Stimulated activated CD4-positive, alpha-beta T cell treated with anti-CD3 and anti-CD28 coated beads, Interleukin-1b, Interleukin-23, amount 100 ng/mL, for 24 hours (primary cell): Measurements from ENCODE around the gene CDCA5.
A peak's percentile ranks its signal among the peaks of the same experiment; 100 is the strongest.

Experiments
- DNase-seq, 4 experiments: peaks; one replicate each; pipeline ENCODE4 v3.0.0-alpha.2; 2020; ENCODE audit warnings: low read depth in 4 of 4, low spot score in 1 of 4

The CDCA5 gene

DNA sequence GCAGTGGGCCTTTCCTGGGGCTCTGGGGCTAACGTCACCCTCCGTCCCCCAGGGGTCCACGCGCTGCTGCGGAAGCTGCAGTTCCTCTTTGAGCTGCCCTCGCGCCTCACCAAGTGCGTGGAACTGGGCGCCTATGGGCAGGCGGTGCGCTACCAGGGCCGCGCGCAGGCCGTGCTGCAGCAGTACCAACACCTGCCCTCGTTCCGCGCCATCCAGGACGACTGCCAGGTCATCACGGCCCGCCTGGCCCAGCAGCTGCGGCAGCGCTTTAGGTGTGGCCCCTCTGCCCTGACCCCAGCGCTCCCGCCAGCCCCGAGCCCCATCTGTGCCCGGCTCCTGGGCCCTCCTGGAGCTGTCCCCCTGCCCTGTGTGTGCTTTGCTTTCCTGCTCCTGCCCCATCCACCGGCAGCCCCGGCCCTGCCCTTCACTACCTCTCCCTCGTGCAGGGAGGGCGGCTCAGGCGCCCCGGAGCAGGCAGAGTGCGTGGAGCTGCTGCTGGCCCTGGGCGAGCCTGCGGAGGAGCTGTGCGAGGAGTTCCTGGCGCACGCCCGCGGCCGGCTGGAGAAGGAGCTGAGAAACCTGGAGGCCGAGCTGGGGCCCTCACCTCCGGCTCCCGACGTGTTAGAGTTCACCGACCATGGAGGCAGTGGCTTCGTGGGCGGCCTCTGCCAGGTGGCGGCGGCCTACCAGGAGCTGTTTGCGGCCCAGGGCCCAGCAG lies 24.1 kb upstream of the CDCA5 start:
- no peak for DNase-seq

DNA sequence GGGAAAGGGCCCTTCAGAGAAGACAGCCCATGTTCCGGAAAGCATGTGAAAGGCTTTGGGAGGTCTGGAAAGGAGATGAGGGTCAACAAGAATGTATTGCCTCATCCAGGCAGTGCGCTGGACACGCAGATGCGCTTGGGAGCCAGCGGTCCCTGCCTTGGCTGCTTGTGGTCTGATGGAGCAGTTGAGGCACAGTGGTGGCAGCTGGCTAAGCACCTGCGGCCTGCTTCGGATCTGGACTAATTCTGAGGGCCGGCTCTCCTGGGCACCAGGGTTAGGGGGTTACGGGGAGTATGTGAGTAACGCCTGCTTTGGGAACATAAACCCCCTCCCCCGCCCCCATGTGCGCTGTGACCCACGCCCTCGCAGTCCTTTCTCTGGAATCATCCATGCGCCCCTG lies 23.2 kb upstream of the CDCA5 start:
- DNase-seq: no peak

DNA sequence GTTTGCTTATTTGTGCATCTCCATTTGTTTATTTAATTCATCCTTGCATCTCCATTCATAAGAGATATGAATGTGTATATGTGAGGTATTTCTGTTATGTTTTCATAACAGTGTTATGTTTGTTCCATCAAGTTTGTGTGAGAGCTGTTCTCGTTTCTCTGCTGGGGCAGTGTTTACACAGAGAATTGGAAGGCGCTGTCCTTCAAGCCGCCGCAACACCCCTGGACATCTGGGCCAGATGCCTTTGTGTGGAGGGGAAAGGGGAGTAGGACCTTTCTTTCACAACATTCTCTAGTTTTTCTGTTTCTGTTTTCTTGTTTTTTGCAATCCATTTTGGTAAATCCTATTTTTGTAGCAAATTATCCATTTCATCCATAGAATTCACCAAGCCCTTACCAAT lies 20.8 kb upstream of the CDCA5 start:
- DNase-seq: no peak

DNA sequence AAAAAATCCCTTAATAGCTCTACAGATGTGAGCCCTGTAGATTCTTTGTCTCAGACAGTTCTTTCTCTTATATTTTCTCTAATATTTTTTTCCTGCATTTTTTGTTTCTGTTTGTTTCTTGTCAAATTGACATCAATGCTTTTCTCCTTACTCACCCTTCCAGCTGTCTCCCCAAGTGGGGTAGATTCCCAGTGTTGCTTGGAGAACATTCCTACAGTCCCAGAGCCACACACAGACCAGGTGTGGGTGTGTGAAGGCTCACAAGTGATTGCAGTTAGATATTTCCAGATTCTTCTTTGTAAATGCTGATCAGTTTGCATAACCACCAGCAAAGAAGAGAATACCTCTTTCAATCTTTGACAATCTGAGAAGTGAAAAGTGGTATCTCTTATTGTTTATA lies 19.6 kb upstream of the CDCA5 start:
- no peak for DNase-seq

DNA sequence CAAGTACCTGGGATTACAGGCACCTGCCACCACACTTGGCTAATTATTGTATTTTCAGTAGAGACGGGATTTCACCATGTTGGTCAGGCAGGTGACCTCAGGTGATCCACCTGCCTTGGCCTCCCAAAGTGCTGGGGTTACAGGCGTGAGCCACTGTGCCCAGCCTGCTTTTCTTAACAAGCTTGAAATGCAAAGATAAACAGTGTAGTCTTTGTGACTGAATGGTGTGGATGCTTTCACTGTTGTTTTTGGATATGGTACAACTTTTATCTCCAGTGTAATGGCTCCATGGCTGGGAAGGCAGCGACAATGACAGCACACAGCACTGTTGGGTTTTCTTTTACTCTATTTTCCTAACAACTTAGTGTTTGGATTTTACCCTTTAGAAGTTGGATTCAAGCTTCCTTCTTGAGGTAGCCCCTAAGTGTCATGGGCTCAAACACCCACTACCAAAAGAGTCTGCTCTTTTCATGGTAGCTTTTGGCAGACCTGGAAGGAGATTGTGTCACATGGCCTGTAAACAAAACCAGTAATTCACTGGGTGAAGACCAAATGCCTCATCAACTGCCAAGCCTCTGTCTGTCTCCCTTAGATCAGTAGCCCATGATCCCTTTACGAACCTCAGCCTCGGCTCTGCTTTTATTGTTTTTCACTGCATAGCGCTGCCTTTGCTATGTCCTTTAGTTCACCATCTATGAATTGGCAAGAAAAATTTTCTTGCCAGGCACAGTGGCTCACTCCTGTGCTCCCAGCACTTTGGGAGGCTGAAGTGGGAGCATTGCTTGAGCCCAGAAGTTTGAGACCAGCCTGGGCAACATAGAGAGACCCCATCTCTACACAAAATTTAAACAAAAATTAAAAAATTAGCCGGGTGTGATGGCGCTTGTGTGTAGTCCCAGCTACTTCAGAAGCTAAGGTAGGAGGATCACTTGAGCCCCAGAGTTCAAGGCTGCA lies 18.6 kb upstream of the CDCA5 start:
- no peak for DNase-seq

DNA sequence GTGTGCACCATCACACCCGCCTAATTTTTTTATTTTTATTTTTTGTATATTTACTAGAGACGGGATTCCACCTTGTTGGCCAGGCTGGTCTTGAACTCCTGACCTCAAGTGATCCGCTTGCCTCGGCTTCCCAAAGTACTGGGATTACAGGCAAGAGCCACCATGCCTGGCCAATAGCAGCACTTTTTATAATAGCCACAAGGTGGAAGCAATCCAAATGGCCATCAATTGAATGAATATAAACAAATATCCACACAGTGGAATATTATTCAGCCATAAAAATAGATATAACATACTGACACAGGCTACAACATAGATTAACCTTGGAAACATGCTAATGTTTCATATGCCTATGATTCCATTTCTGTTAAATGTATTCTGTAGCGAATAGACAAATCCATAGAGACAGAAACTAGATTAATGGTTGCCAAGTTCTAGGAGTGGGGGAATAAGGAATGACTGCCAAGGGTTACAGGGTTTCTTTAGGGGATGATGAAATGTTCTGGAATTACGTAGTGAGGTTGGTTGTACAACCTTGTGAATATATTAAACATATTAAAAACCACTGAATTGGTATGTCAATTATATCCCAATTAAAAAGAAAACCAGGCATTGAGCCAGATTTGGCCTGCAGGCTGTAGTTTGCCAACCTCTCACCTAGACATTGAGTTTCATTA lies 17.0 kb upstream of the CDCA5 start:
- DNase-seq: no peak

DNA sequence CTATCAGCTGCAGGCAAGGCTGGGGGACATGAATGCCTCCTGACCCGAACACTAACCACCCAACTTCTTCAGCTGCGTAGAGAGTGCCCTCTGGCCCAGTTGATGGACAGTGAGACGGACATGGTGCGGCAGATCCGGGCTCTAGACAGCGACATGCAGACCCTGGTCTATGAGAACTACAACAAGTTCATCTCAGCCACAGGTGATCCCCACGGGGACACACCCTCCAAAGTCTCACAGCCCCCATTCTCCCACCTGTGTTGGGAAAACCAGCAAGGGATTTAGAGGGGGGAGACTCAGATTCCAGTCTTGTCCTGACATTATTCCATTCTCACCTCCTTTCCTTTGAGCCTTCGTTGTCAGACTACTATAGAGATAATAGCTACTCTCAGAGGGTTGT lies 13.1 kb upstream of the CDCA5 start:
- no peak for DNase-seq

DNA sequence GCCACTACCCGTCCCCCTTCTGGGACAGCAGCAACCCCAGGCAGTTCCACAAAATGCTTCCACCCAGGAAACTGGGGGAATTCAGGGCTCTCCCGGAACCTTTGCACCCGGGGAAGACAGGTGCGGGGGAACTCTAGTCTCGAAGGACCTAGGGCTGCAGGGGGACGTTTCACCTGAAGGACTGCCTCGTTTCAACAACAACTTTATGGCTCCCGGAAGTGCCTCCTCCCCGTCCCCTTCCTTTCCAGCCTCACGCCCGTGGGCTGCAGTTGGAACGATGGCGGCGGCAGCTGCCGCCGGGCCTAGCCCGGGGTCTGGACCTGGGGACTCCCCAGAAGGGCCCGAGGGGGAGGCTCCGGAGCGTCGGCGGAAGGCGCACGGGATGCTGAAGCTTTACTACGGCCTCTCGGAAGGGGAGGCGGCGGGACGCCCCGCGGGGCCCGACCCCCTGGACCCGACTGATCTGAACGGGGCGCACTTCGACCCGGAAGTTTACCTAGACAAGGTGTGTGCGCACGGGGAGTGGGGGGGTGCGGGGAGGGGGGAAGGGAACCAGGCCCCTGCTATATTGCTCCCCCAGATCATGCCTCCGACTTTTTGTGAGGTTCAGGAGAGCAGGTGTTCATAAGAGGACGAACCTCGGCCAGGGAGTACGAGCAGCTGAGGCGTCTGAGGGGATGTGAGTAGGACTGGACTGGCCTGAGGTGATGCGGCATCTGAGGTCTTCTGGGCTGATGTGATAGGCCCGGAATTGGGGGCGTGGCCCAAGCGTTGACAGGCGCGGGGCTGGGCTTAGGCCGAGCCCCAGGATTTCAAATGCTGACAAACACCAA lies 12.3 kb upstream of the CDCA5 start, which contains the start of gene VPS51:
Gene VPS51, plus strand, starts transcription at position 241 of the 833 bp plus-strand sequence. Its CDS starts 37 bp downstream, at position 278.
- DNase-seq: peak; percentile 61 to 77 (median 74)

DNA sequence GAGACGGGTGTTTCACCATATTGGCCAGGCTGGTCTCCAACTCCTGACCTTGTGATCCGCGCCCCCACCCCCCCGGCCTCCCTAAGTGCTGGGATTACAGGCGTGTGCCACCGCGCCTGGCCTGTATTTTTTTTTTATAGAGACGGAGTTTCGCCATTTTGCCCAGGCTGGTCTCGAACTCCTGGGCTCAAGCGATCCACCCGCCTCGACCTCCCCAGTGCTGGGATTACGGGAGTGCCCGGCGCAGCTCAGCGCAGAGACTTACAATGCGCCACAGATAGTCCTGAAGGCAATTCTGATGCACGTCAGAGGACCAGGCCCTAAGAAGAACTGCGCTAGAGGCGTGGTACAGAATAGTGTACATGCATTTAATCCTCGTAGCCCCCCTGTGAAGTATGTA lies 11.6 kb upstream of the CDCA5 start:
- no peak for DNase-seq

DNA sequence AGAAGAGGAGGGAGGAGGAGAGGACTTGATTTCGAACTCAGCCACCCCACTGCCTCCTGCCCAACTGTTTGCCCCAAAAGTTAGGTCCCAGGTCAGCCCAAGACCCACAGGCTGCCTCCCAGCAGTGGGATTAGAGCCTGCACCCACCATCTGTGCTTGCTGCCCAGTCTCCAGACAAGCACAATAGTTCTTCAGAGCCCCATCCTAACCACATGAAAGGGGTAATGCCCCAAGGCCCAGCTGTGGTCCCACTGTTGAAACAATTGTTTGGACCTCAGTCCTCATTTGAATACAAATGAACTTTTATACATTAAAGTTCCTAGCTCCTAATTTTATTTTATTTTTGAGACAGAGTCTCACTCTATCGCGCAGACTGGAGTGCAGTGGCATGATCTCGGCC lies 6.8 kb upstream of the CDCA5 start:
- no peak for DNase-seq

DNA sequence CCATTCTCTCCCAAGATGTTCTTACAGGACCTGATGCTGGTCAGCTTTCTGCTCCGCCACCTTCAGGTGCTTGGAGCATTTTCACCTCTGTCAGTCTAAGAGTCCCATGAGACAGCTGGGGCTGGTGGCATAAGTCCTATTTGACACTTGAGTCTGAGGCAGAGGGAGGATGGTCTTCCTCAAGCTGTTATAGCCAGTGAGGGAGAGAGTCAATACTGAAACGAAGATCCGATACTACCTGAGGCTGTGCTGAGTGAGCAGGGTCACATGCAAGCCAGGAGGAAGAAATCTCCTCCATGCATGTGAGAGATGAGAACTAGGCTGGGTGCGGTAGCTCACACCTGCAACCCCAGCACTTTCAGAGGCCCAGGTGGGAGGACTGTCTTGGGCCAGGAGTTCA lies 5.8 kb upstream of the CDCA5 start:
- DNase-seq: no peak

DNA sequence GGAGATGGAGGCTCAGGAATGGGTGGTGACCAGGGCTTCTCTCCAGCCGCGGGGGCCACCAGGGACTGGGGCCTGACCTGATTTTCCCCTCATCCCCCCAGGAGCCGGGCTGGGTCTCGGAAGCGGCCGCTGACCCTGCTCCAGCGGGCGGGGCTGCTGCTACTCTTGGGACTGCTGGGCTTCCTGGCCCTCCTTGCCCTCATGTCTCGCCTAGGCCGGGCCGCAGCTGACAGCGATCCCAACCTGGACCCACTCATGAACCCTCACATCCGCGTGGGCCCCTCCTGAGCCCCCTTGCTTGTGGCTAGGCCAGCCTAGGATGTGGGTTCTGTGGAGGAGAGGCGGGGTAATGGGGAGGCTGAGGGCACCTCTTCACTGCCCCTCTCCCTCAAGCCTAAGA lies 4.0 kb upstream of the CDCA5 start:
- DNase-seq: no peak

DNA sequence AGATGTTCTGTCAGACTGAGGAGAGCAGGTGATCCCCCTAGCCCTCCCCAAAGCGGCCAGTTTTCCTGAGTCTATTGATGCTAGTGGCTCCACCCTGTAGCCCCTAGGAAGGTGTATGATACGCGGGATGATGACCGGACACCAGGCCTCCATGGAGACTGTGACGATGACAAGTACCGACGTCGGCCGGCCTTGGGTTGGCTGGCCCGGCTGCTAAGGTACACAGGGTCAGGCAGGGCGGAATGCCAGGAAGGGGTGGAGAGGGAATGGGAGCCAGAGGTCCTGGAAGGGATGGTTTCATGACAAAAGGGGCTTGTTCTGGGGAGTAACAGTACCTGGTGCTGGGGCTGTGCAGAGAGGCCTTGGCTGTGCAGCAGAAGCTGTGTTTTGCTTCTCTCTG lies 3.4 kb upstream of the CDCA5 start:
- no peak for DNase-seq

DNA sequence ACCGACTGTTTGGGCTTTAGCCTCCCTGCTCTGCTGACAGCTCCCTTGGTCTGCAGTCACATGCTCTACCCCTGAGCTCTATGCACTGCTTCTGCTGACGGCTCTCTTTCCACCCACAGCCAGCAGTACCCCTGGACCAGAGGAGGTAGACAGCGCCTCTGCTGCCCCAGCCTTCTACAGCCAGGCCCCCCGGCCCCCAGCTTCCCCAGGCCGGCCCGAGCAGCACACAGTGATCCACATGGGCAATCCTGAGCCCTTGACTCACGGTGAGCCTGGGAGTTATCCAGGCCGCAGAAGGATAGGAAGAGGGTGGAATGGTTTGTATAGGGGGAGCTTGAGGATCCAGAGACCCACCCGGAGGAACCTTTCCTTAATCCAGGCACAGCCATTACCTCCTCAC lies 3.0 kb upstream of the CDCA5 start:
- DNase-seq: no peak

DNA sequence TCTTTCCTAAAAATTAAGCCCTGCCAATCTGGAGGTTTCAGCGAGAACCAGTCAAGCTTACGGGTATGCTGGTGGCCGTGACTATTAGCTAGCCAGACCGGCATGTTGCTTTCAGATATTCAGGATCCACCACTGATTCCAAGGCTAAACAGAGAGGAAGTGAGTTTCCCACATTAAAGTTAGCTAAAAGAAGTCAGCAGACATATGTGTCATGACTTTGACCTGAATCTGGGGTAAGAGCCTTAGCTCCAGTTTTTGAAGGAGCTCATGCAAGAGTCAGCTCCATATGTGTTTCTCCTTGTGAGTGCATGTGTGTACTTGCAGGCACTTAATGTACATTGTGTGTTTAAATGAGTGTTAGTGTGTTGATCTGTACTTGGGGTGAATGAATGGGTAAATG lies 1.6 kb upstream of the CDCA5 start:
- no peak for DNase-seq

DNA sequence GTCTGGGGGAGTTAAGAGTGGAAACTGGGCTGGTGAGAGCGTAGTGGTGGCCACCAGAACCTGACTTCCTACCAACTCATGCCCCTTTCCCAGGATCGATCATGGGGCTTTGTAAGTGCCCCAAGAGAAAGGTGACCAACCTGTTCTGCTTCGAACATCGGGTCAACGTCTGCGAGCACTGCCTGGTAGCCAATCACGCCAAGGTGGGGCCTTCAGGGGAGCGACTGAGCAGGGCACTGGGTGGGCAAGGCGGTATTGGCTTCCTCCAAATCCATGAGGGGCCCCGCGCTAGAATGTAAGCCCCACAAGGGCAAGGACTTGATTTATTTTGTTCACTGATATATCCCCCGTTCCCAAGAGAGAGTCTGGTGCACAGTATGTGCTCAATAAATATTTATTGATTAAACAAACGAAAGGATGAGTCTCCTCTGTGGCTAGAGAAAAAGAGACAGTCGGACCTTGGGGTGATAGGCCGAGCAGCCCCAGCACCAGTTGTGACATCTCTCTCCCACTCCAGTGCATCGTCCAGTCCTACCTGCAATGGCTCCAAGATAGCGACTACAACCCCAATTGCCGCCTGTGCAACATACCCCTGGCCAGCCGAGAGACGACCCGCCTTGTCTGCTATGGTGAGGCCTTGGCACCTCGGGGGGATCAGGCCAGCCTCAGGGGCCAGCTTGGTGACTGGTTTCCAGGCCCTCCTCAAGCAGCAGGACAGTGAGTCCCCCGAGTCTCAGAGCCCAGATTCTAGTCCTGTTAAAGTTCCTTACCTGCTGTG lies 947 bp upstream of the CDCA5 start:
- no peak for DNase-seq

DNA sequence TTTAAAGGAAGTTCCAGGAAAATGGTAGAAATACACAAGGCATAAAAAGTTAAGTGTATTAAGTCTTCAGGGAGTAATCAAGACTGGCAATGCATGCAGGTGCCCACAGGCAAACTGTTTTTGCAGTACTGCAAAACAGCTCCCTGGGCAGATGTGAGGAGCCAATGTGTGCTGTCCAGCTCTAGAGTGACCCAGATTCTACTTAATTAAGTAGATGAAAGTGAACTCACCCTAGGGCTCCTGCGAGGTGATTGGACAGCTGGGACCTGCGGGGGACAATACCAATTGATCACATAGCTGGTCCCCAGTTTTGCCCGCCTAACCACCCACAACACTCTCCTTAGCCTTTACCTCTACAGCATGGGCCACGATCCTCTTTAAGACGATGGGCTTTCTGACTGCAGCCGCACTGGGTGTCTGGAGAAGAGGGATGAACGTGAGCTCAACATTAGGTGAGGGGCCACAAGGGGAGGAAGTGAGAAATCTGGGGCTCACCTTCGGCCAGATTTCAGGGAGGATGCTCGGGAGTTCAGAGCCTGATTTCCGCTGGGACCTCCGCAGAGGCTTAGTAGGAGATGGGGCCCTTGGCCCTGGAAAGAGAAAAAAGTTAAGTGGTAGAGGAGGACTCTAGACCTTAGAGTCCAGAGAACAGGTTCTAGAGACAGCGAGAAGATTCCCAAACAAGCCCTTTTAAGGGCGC lies 556 bp downstream of the CDCA5 start:
- DNase-seq: no peak

DNA sequence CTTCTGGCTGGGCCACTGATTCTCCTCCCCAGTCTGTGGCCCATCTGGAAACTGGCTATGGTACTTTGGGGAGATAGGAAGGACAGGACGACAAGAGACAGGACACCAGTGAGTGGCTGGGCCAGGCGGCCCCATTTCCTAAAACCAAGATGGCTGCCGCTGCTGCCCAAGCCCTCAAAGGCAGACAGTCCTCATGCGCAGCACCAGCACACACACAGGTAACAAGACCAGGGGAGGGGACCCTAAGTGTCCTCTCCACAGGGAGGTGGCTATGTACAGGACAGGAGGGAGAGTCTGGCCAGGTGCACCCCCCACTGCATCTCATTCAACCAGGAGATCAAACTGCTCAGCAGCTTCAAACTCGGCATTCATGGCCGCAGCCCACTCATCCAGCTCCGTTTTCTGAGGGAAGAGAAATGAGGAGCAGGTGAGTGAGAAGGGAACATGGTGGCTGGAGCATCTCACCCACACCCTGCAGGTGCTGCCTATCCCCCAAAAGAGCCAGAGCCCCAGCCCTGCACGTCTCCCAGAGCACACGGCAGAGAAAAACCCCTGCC lies 5.0 kb downstream of the CDCA5 start:
- DNase-seq: no peak

DNA sequence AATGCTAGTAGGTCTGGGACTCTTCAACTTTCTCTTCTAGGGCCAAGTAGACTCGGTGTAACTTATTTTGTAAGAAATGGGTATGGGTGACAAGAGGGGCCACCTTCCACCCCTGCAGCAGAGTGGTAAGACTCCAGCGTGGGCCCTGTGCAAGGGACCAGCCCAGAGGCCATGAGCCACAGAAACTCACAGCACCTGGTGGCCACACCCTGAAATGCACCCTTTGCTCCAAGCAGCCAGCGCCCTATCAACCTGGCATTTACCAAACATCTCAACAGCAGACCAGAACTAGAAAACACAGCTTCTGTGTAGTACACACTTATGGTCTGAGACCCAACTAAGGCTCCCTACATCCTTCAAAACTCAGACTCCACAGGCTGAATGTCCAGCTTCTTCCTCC lies 5.7 kb downstream of the CDCA5 start:
- DNase-seq: peak; percentile 28 to 43 (median 42)
